CD4-positive, alpha-beta T cell treated with Interleukin-6 at 100 ng/mL for 8 hours (primary cell): ENCODE data around the gene DCST2.

Experiments used
- DNase-seq: peaks from one replicate; pipeline ENCODE4 v3.0.0-alpha.2; 2020; ENCODE audit warnings: mixed read lengths, low spot score

Gene DCST2

DNA sequence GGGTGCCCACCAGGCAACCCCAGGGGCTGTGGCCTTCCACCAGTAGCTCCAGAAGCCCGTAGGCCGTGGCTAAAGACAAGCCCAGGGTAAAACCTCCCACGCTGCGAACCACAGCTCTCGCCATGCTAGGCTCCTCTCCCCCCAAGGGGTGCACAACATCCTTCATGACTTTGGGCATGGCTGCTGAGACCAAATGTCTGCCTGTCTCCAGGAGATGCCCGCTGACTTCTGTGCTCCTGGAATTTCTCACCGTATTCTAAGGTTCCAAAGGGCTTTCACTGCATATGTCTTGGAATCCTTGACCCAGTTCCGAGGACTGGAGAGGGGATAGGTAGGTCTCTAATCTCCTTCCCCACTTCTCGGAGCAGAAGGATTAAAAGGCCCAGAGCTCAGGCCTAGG, at the start of gene DCST2, which contains the start of gene DCST1:
TSS of gene DCST2 (minus strand) at position 258 of the 400 bp plus-strand sequence. CDS start at position 178, 80 bp downstream.
TSS of gene DCST1 (plus strand) at position 301 of the 400 bp plus-strand sequence. CDS start 213 bp downstream, outside the sequence.
- no peak for DNase-seq

DNA sequence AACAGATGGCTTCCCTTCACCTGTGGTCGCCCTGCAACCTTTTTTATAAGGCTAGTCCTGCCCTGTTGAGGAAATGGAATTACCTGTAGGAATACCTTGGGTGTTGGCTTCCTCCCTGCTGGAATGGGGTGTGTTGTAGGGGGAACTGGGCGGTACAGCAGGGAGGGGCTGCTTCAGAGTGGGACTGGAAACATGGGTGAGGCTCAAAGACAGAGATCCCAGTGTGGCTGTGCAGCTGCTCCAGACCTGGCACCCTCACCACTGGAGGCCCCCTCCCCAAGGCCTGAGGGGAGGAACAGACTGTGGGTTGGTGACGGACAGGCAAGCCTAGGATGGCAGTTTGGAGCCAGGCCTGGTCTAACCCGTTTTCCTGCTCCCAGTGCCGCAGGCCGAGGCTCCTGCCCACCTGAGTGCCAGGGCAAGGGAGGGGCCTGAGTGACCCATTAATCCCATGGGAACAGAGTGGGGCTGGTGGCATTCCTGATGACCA, 49.5 kb upstream of the DCST2 start:
- no peak for DNase-seq

- DNase-seq: no peak
These were observed 48.9 kb upstream of the DCST2 start for GRCh38 chr1:155082301-155083051.

GRCh38 chr1:155081472-155082300, 48.1 kb upstream of the DCST2 start:
- no peak for DNase-seq

DNA sequence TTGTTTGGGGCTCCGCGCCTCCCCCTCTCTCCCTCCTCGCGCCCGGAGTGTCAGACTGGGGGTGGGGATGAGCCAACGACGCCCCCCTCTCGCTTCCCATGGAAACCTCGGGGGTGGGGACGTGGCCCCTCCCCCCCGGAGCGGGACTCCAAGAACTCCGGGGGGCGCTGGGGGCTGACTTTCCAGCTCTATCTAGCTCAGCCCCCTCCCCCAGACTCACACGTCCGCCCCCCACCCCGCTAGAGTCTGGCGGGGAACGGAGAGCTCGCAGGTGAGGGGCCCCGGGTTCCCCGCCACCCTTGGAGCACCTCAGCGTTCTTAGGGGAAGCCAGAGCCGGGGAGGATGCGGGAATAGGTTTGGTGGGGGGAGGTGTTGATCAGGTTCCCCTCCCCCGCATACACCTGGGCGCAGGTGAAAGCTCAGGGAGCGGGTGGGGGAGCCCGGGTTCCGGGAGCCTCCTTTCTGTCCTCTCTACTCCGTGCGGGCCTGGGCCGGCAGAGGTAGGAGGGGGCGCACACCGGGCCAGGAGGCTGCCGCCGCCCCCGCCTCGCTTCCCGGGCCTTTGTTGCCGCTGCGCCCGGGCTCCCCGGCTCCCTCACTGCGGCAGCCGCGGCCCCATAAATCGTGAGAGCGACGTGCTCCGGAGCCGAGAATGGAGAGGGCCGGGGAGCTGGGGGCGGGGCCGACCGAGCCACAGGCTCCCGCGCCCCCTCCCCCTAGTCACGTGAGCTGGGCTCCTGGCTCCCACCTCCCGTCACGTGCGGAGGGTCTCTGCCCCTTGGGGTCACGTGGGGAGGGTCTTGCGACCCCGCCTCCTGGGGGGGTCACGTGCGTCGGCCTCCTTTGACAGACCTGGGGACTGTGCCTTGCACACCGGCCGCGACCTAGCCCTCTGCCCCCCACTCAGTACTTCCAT, 47.0 kb upstream of the DCST2 start:
- DNase-seq: no peak

GRCh38 chr1:155079487-155080311, 46.1 kb upstream of the DCST2 start:
- no peak for DNase-seq

GRCh38 chr1:155079210-155079486, 45.6 kb upstream of the DCST2 start:
- DNase-seq: no peak

GRCh38 chr1:155078469-155079209, 45.1 kb upstream of the DCST2 start, which contains the start of gene EFNA3:
Gene EFNA3 (plus strand): TSS chr1:155078837. CDS start chr1:155078942, 105 bp downstream.
- DNase-seq: peak; percentile 45

- no peak for DNase-seq
These were observed 44.3 kb upstream of the DCST2 start for GRCh38 chr1:155077758-155078445.

GRCh38 chr1:155077346-155077745, 43.8 kb upstream of the DCST2 start:
- no peak for DNase-seq

GRCh38 chr1:155076371-155076770, 42.8 kb upstream of the DCST2 start:
- DNase-seq: no peak

DNA sequence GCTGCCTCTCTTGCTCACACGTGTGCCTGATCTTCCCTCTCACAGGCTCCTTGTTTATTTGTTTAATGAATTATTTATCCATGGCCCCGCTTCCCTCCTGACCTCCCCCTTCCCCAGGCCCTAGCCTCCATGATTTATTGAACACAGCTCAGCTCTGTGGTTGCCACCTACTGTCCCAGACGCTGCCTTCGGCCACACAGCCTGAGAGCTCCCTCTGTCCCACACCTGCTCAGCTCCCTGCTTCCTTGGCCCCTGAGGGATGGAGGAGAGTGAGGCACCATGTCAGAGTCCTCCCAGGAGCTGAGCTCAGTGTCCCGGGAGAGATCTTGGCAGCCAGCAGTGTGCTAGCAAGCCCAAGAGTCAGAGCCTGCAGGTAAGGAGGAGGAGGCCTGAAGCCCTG, 42.0 kb upstream of the DCST2 start:
- DNase-seq: no peak

DNA sequence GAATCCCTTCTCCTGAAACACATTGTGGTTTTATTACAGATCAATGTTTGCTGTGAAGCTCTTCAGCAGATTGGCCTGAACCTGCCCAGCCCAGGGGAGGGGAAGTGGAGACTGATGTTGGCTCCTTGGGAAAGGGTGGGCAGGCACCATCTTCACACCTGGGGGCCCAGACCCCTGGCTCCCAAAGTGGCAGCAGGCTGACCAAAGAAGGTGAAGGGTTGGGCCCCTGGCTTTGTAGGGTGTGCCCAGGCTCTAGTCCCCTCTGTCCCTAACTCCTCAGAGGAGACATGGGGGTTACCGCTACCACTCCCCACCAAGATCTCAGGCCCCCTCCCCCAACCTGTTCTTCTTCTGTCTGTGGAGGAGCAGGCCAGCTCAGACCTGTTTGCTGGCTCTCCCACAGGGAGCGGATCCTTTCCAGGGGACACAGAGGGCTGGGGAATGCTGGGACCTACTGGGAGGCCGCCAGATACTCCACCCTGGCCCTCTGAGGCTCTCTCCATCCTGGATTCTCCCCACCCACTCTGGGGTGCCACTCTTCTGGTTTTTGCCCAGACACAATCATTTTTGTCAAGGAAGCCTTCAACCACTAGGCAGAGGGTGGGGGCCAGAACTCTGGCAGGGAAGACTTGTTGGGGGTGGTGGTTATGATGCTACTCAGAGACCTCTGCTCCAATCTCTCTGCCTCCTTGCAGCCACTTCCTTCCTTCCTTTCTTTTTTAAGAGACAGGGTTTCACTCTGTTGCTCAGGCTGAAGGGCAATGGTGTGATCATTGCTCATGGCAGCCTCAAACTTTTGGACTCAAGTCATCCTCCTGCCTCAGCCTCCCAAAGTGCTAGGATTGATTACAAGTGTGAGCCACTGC, 40.0 kb upstream of the DCST2 start:
- DNase-seq: no peak

DNA sequence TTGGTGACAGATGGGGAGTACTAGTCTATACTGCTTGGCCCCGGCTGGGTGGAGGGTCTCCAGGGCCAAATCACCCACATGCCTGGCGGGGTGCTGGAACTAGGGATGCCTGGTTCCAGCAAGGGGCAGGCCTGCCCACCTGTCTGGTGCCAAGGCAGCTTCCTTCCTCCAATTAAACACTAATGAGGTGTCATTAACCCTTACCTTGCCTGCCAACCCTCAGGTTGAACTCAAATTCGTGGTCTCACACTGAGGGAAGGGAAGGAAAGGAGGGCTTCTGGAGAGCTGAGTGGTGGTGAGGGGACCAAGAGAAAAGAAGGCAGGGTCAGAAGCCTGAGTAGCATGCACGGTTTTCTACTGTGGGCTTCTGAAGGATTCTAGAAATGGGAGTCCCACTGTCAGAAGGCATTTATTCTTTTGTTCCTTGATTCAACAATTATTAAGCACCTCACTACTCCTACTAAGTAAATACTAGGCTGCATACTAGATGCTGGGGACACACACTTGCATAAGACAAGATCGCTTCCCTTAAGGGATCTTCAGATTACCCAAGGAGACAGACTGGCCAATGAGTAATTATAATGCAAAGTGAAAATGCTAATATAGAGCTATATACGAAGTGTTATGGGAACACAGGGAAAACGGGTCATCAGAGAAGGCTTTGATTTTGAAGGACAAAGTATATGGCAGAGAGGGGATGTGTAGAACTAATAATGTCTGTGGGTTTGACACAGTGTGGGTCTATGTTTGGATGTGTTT, 39.1 kb upstream of the DCST2 start:
- DNase-seq: no peak

- DNase-seq: no peak
These were observed 38.1 kb upstream of the DCST2 start for GRCh38 chr1:155071701-155072100.

DNA sequence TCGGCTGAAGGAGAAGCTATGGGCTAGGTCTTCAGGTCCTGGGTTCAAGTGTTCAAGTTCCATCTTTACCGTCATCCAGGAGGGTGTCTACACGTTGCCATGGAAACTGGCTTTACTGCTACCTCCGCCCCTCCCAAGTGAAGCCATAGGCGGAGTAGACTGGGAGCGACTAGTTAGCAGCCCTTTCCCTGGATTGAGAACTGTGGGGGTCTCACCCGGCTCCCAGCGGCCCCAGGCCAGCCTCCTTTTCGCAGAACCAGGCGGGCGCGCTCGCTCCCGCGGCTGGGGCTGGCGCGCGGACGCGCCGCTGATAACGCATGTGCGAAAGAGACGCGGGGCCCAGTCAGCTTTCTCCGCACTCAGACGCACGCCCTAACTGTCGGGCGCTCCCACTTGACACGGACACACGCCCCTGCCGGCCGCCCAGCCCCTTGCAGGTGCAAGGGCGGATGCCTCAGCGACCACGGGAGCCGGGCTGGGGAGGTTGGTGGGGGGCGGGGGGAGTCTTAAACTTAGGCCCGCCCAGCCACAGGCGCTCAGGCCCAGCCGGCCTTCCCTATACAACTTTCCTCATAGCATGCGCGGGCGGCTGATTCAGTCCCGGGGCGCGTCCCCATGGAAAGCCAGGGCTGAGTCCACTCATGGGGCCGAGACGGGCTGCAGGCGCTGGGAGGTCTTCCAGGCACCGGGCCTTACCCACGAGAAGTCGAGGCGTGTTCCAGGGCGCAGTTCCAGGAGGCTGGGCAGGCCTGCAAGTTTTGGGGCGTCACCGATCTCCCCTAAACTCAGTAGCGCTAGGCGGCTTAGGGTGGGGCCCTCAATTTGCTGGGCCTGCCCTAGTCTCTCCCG, 37.4 kb upstream of the DCST2 start:
- DNase-seq: peak; percentile 75

DNA sequence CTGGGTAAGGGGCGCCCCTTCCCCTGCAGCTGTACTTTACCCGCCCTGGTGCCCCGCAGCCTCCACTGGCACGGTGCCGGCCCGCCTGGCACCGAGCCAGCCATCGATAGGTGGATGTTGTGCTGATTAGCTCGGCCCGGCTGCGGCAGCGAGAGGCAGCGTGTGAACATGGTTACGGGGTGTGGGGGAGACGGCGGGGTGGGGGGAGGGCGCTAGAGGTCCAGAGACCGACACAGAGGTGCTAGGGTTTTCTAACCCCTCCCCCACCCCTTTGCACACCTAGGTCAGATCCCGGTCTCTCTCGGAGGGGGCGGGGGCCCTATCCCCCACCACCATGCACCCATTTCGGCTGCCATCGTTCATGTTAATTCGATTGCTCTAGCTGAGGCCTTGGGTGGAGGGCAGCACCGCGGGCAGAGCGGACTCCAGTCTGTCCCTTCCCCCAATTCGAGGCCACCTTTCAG, 36.6 kb upstream of the DCST2 start:
- no peak for DNase-seq
